Effector memory CD8-positive, alpha-beta T cell (primary cell): ENCODE measurements around the gene PTPN2.

Experiments
- ATAC-seq: fragments of 150-1000 bp; cut with Tn5 transposase; replicated peaks from 2 replicates; pipeline ENCODE4 v1.10.0; 2021; ENCODE audit warnings: mild to moderate bottlenecking, moderate library complexity
- DNase-seq, 3 experiments: peaks; one replicate each; pipeline ENCODE4 v3.0.0; 2021
- H3K27ac Mint-ChIP-seq, 2 donors: one replicate each; pipeline ENCODE4 v1.8.0; 2022; ENCODE audit warnings: mild to moderate bottlenecking in 2 of 2, mixed read lengths in 2 of 2, moderate library complexity in 2 of 2
- H3K27me3 Mint-ChIP-seq, 2 donors: one replicate each; pipeline ENCODE4 v1.8.0; 2022; ENCODE audit warnings: mixed read lengths in 2 of 2
- H3K36me3 Mint-ChIP-seq: one replicate; pipeline ENCODE4 v1.8.0; 2022; ENCODE audit warnings: mild to moderate bottlenecking, moderate library complexity, mixed read lengths; ENCODE audit not compliant: insufficient read depth
- H3K4me1 Mint-ChIP-seq, 2 donors: one replicate each; pipeline ENCODE4 v1.8.0; 2022; ENCODE audit warnings: low read depth in 2 of 2, mixed read lengths in 2 of 2
- H3K4me3 Mint-ChIP-seq, 2 donors: one replicate each; pipeline ENCODE4 v1.8.0; 2022; ENCODE audit warnings: mild to moderate bottlenecking in 2 of 2, mixed read lengths in 2 of 2, moderate library complexity in 2 of 2
- H3K9me3 Mint-ChIP-seq, 2 donors: one replicate each; pipeline ENCODE4 v1.8.0; 2022; ENCODE audit warnings: mixed read lengths in 2 of 2

The PTPN2 gene

GRCh38 chr18:12748671-12749070 is 135.4 kb downstream of the PTPN2 start:
- H3K27me3 Mint-ChIP-seq: peaks cover 0 to 8% of the 10 kb centered on the region in 2 donors
- no peaks in the 10 kb centered on the region for H3K9me3 Mint-ChIP-seq
- no peak for ATAC-seq
- H3K4me1 Mint-ChIP-seq: peaks cover 9 to 12% of the 10 kb centered on the region in 2 donors
- no peak for DNase-seq
- peaks cover 2% of the 10 kb centered on the region for H3K36me3 Mint-ChIP-seq
- peak overlapping the region in 1 of 2 donors; percentile 14 for H3K27ac Mint-ChIP-seq
- no peak overlapping the region for H3K4me3 Mint-ChIP-seq

DNA sequence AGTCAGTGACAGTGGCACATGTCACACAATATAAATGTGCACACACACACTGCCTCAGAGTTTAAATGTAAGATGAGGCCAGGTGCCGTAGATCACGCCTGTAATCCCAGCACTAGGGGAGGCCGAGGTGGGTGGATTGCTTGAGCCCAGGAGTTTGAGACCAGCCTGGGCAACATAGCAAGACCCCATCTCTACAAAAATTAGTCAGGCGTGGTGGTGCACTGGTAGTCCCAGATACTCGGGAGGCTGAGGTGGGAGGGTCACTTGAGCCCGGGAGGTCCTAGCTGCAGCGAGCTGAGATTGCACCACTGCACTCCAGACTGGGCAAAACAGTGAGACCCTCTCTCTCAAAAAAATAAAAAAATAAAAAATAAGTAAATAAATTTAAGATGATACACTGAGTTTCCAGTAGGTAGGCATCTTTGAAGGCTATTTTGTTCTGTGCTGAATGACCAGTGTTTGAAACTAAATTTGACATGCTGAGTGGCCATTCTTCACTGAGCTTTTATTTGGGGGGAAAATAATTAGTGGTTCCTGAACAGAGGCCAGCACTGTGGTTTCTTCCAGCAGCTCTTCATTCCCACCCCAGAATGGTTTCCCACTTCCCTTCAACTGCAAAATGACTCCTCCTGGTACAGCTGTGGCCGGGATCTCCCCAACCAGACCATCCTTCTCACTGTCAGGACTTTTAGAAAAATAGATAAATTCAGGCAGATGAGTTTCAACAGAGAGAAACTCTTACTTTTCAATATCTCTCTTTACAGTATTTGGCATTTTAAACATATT is 136.3 kb downstream of the PTPN2 start:
- Mint-ChIP-seq H3K4me3 (no peak overlapping the region), H3K4me1 (peaks cover 9 to 12% of the 10 kb centered on the region in 2 donors), H3K27me3 (peaks cover 0 to 8% of the 10 kb centered on the region in 2 donors), H3K36me3 (peaks cover 2% of the 10 kb centered on the region), H3K27ac (no peak overlapping the region), H3K9me3 (no peaks in the 10 kb centered on the region)
- DNase-seq (no peak), ATAC-seq (no peak)

DNA sequence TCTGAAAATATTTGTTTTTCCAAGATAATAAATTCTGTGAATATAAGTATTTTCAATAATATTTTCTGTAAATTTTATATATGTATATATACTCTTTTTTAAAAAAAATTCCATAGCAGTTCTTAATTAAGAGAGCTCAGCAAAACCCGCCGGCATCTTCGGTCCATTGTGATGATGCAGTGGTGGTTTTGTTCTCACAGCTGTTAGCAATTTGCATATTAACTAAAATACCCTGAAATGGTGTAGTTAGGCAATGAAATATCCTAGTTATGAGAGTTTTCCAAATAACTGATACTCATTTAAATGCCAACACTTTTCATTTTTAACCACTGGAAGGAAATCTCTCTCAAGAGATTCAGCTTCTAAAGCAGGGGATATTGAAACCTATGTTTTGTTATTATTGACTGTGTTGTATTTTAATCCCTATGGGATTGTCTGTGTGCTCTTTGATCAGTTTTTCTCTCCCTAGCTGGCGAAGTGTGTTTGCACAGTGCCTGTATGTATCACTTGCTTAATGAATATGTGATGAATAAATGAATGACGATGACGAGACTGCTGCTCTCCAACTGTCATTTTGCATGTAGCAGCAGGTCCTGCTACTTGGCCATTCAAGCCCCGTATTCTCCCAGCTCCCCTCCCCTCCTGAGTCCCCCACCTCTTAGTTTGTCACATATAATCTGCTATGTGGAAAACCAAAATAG is 138.8 kb downstream of the PTPN2 start:
- Mint-ChIP-seq H3K4me1 (peaks cover 5 to 10% of the 10 kb centered on the region in 2 donors), H3K36me3 (peaks cover 2% of the 10 kb centered on the region), H3K4me3 (no peak overlapping the region), H3K9me3 (no peaks in the 10 kb centered on the region), H3K27me3 (peaks cover 0 to 8% of the 10 kb centered on the region in 2 donors), H3K27ac (no peak overlapping the region)
- DNase-seq (no peak), ATAC-seq (no peak)

DNA sequence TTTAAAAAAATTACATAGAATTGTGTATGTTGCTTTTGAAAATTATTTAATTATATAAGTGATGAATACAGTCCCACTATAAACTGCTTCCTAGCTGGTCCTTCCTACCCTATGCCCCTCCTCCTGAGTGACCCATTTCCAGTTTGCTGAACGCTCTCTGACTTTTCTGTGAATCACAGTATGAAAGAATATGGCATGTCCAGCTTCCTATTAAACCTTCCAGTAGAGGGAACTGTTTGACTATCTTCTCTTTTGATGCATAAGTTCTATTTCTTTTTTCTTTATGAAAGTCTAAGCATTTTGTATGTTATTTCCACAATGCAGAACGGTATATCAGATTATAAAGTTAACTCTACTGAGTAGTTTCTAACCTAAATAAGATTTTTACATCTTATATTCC is 139.9 kb downstream of the PTPN2 start:
- Mint-ChIP-seq H3K27me3 (peaks cover 0 to 3% of the 10 kb centered on the region in 2 donors), H3K9me3 (no peaks in the 10 kb centered on the region), H3K36me3 (peaks cover 2% of the 10 kb centered on the region), H3K4me1 (peaks cover 0 to under 1% of the 10 kb centered on the region in 2 donors), H3K4me3 (no peak overlapping the region), H3K27ac (no peak overlapping the region)
- ATAC-seq (peak; percentile 64), DNase-seq (no peak)

DNA sequence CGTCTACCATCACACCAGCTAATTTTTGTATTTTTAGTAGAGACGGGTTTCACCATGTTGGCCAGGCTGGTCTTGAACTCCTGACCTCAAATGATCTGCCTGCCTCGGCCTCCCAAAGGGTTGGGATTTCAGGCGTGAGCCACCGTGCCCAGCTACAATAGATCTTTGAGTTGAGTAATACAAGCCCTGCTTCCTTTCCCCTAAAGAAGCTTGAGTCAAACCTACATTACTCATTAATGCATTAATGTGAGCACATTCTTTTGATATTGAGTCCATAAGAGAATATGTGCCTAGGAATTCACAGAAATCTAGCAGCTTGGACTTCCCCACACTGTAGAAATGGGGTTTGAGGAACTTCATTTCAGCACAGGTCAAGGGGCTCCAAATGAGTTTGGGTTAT is 141.6 kb downstream of the PTPN2 start:
- no peaks in the 10 kb centered on the region for H3K4me1 Mint-ChIP-seq
- no peaks in the 10 kb centered on the region for H3K27me3 Mint-ChIP-seq
- no peak overlapping the region for H3K27ac Mint-ChIP-seq
- no peaks in the 10 kb centered on the region for H3K36me3 Mint-ChIP-seq
- H3K9me3 Mint-ChIP-seq: no peaks in the 10 kb centered on the region
- H3K4me3 Mint-ChIP-seq: no peak overlapping the region
- DNase-seq: no peak
- no peak for ATAC-seq
